ENCODE data around the gene EXOC6.

Gene EXOC6

GRCh38 chr10:92967641-92968040 is 119.3 kb downstream of the EXOC6 start:
- H3K27me3 ChIP-seq (ENCODE audit: insufficient read depth, low read length) = no peaks in the 10 kb centered on the region
- no peak overlapping the region for H2BK5ac ChIP-seq (ENCODE audit: low read depth, low read length, poor library complexity)
- H3K36me3 ChIP-seq (ENCODE audit: control insufficient read depth in 1 of 2, insufficient read depth in 2 of 2, low read length in 2 of 2) = no peaks in the 10 kb centered on the region

GRCh38 chr10:92969151-92969550 is 120.8 kb downstream of the EXOC6 start:
- Histone ChIP-seq H2BK120ac (ENCODE audit: insufficient read depth, low read length, poor library complexity) (no peak overlapping the region), H3K4me3 (ENCODE audit: low read depth, low read length) (no peak overlapping the region), H3K4ac (ENCODE audit: low read depth, low read length) (no peak overlapping the region), H4K91ac (ENCODE audit: low read depth, low read length) (no peak overlapping the region), H2AK5ac (ENCODE audit: low read length) (no peak overlapping the region), H3K79me2 (ENCODE audit: control insufficient read depth, insufficient read depth, low read length, poor library complexity) (no peaks in the 10 kb centered on the region), H3K18ac (ENCODE audit: low read length) (no peak overlapping the region), H4K8ac (ENCODE audit: low read depth, low read length) (no peak overlapping the region), H3K9me3 (ENCODE audit: insufficient read depth, low read depth, low read length) (no peaks in the 10 kb centered on the region), H3K4me2 (ENCODE audit: low read length) (no peak overlapping the region), H3K4me1 (ENCODE audit: control insufficient read depth in 1 of 2, insufficient read depth in 2 of 2, low read length in 2 of 2) (peaks cover 0 to 1% of the 10 kb centered on the region in 2 experiments), H4K12ac (ENCODE audit: low read depth, low read length) (no peak overlapping the region), H3K79me1 (ENCODE audit: low read length) (no peaks in the 10 kb centered on the region), H3K9ac (ENCODE audit: low read length) (no peak overlapping the region), H2BK12ac (ENCODE audit: low read length) (no peak overlapping the region), H3K27ac (ENCODE audit: low read depth, low read length) (no peak overlapping the region), H3K23ac (ENCODE audit: low read length) (no peak overlapping the region), H2AFZ (ENCODE audit: insufficient read depth, low read length, poor library complexity) (no peak overlapping the region), H3K14ac (ENCODE audit: low read length) (no peak overlapping the region), H2BK5ac (ENCODE audit: low read depth, low read length, poor library complexity) (no peak overlapping the region), H3K36me3 (ENCODE audit: control insufficient read depth in 1 of 2, insufficient read depth in 2 of 2, low read length in 2 of 2) (no peaks in the 10 kb centered on the region), H3K27me3 (ENCODE audit: insufficient read depth, low read length) (no peaks in the 10 kb centered on the region)
- WGBS (ENCODE audit: extremely low coverage, insufficient coverage, insufficient read length) = no CpG with 5 or more reads among the region's 1 CpG
- DNase-seq = no peak

More at GRCh38 chr10:92967641-92968040, 119.3 kb downstream of the EXOC6 start:
- no peak overlapping the region for H3K23ac ChIP-seq (ENCODE audit: low read length)
- no peak overlapping the region for H2AK5ac ChIP-seq (ENCODE audit: low read length)
- no peak overlapping the region for H4K91ac ChIP-seq (ENCODE audit: low read depth, low read length)
- H3K9me3 ChIP-seq (ENCODE audit: insufficient read depth, low read depth, low read length) = no peaks in the 10 kb centered on the region
- H3K14ac ChIP-seq (ENCODE audit: low read length) = no peak overlapping the region
- H3K4me2 ChIP-seq (ENCODE audit: low read length) = no peak overlapping the region
- peaks cover 0 to 1% of the 10 kb centered on the region in 2 experiments for H3K4me1 ChIP-seq (ENCODE audit: control insufficient read depth in 1 of 2, insufficient read depth in 2 of 2, low read length in 2 of 2)
- no peaks in the 10 kb centered on the region for H3K79me1 ChIP-seq (ENCODE audit: low read length)
- no peak overlapping the region for H3K9ac ChIP-seq (ENCODE audit: low read length)
- WGBS (ENCODE audit: extremely low coverage, insufficient coverage, insufficient read length) = no CpG with 5 or more reads among the region's 2 CpGs
- H2BK12ac ChIP-seq (ENCODE audit: low read length) = no peak overlapping the region
- H2BK120ac ChIP-seq (ENCODE audit: insufficient read depth, low read length, poor library complexity) = no peak overlapping the region
- H4K12ac ChIP-seq (ENCODE audit: low read depth, low read length) = no peak overlapping the region
- H4K8ac ChIP-seq (ENCODE audit: low read depth, low read length) = no peak overlapping the region
- no peak overlapping the region for H3K27ac ChIP-seq (ENCODE audit: low read depth, low read length)
- H2AFZ ChIP-seq (ENCODE audit: insufficient read depth, low read length, poor library complexity) = no peak overlapping the region
- H3K18ac ChIP-seq (ENCODE audit: low read length) = no peak overlapping the region
- H3K4me3 ChIP-seq (ENCODE audit: low read depth, low read length) = no peak overlapping the region
- no peaks in the 10 kb centered on the region for H3K79me2 ChIP-seq (ENCODE audit: control insufficient read depth, insufficient read depth, low read length, poor library complexity)
- DNase-seq = no peak
- H3K4ac ChIP-seq (ENCODE audit: low read depth, low read length) = no peak overlapping the region

GRCh38 chr10:92970301-92971070 is 122.2 kb downstream of the EXOC6 start:
- Histone ChIP-seq H3K4me1 (ENCODE audit: control insufficient read depth in 1 of 2, insufficient read depth in 2 of 2, low read length in 2 of 2) (peaks cover 0 to 1% of the 10 kb centered on the region in 2 experiments), H4K91ac (ENCODE audit: low read depth, low read length) (no peak overlapping the region), H3K14ac (ENCODE audit: low read length) (no peak overlapping the region), H3K9ac (ENCODE audit: low read length) (no peak overlapping the region), H3K4me3 (ENCODE audit: low read depth, low read length) (no peak overlapping the region), H3K27ac (ENCODE audit: low read depth, low read length) (no peak overlapping the region), H3K79me1 (ENCODE audit: low read length) (no peaks in the 10 kb centered on the region), H2AFZ (ENCODE audit: insufficient read depth, low read length, poor library complexity) (no peak overlapping the region), H2AK5ac (ENCODE audit: low read length) (no peak overlapping the region), H3K23ac (ENCODE audit: low read length) (no peak overlapping the region), H2BK120ac (ENCODE audit: insufficient read depth, low read length, poor library complexity) (no peak overlapping the region), H3K27me3 (ENCODE audit: insufficient read depth, low read length) (no peaks in the 10 kb centered on the region), H3K9me3 (ENCODE audit: insufficient read depth, low read depth, low read length) (no peaks in the 10 kb centered on the region), H3K36me3 (ENCODE audit: control insufficient read depth in 1 of 2, insufficient read depth in 2 of 2, low read length in 2 of 2) (no peaks in the 10 kb centered on the region), H2BK5ac (ENCODE audit: low read depth, low read length, poor library complexity) (no peak overlapping the region), H2BK12ac (ENCODE audit: low read length) (no peak overlapping the region), H4K12ac (ENCODE audit: low read depth, low read length) (no peak overlapping the region), H3K4me2 (ENCODE audit: low read length) (no peak overlapping the region), H3K79me2 (ENCODE audit: control insufficient read depth, insufficient read depth, low read length, poor library complexity) (no peaks in the 10 kb centered on the region), H4K8ac (ENCODE audit: low read depth, low read length) (no peak overlapping the region), H3K18ac (ENCODE audit: low read length) (no peak overlapping the region), H3K4ac (ENCODE audit: low read depth, low read length) (no peak overlapping the region)
- WGBS (ENCODE audit: extremely low coverage, insufficient coverage, insufficient read length) = no CpG with 5 or more reads among the region's 3 CpGs
- DNase-seq = no peak

- Histone ChIP-seq H2BK5ac (ENCODE audit: low read depth, low read length, poor library complexity) (no peak overlapping the region), H3K36me3 (ENCODE audit: control insufficient read depth in 1 of 2, insufficient read depth in 2 of 2, low read length in 2 of 2) (no peaks in the 10 kb centered on the region), H3K27me3 (ENCODE audit: insufficient read depth, low read length) (no peaks in the 10 kb centered on the region), H3K4me2 (ENCODE audit: low read length) (no peak overlapping the region), H3K14ac (ENCODE audit: low read length) (no peak overlapping the region), H3K4me3 (ENCODE audit: low read depth, low read length) (no peak overlapping the region), H3K4ac (ENCODE audit: low read depth, low read length) (no peak overlapping the region), H4K8ac (ENCODE audit: low read depth, low read length) (no peak overlapping the region), H4K12ac (ENCODE audit: low read depth, low read length) (no peak overlapping the region), H2BK120ac (ENCODE audit: insufficient read depth, low read length, poor library complexity) (no peak overlapping the region), H3K79me2 (ENCODE audit: control insufficient read depth, insufficient read depth, low read length, poor library complexity) (no peaks in the 10 kb centered on the region), H2AK5ac (ENCODE audit: low read length) (no peak overlapping the region), H3K23ac (ENCODE audit: low read length) (no peak overlapping the region), H3K27ac (ENCODE audit: low read depth, low read length) (no peak overlapping the region), H3K79me1 (ENCODE audit: low read length) (no peaks in the 10 kb centered on the region), H3K18ac (ENCODE audit: low read length) (no peak overlapping the region), H3K9ac (ENCODE audit: low read length) (no peak overlapping the region), H3K4me1 (ENCODE audit: control insufficient read depth in 1 of 2, insufficient read depth in 2 of 2, low read length in 2 of 2) (peaks cover 0 to 1% of the 10 kb centered on the region in 2 experiments), H3K9me3 (ENCODE audit: insufficient read depth, low read depth, low read length) (no peaks in the 10 kb centered on the region), H2BK12ac (ENCODE audit: low read length) (no peak overlapping the region), H4K91ac (ENCODE audit: low read depth, low read length) (no peak overlapping the region), H2AFZ (ENCODE audit: insufficient read depth, low read length, poor library complexity) (no peak overlapping the region)
- WGBS (ENCODE audit: extremely low coverage, insufficient coverage, insufficient read length) = no CpG with 5 or more reads among the region's 3 CpGs
- DNase-seq = peak; percentile 50 to 79
Measured at GRCh38 chr10:92972066-92972870, 123.9 kb downstream of the EXOC6 start.
